ENCODE measurements around the gene CPED1. TPM values are rescaled to one million over a fixed set of nuclear protein-coding genes. Genes with fewer than 3 reads are reported as not detected.

The CPED1 gene
- total and polyA plus RNA-seq, 10 of the 15 experiments (the other 5 are each of a cell fraction or from before 2014, with no cell fraction given), result 0.01 to 0.77 (median 0.10) TPM; not detected in 1

DNA sequence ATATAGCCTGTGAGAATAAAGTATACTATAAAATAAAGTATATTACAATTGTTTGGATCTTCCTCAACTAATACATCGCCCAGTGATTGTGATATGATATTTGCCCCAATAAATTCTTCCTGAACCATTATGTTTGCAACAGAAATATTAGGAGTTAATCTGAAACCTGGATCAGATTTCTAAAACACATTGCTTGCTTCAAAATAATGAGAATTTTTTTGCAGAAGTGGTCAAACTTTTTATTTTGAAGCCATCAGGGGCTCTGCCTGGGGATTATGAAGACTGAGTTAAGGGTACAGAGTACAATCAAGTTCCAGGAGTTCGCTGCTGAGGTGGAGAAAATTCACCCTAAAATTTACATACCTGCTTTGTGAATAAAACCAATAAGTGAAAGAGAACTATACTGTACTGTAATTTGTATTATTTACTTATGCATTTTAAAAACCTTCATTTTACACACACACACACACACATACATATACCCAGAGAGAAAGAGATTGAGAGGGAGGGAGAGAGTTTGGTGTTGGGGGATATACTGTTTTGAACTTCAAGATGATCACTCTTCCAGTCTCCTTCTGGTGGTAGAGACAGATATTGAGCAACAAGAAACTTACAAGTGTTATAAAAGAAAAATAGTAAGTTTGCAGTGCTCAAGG, 91.9 kb downstream of the CPED1 start:
- ChIA-PET SMC1A (ENCODE audit: uncharacterized antibody, unreplicated experiment) (interaction anchor here (1.8 to 3.2 kb wide), 2 partner anchors 17 to 93 kb away, joined by 7 to 40 read pairs; partner anchors contain the start of gene CPED1), POLR2A (no interaction called here), CTCF (interaction anchor here (1.2 to 5.8 kb wide), 8 partner anchors 7 to 288 kb away, joined by 3 to 111 read pairs (median 8); partner anchors contain the start of gene CPED1), RAD21 (ENCODE audit: unreplicated experiment) (interaction anchor here (4.5 kb wide), 1 partner anchor 93 kb away, joined by 41 read pairs; the partner anchor contains the start of gene CPED1)
- Histone ChIP-seq H3K36me3 (ENCODE audit: control insufficient read depth in 2 of 2, insufficient read depth in 2 of 2, low read length in 1 of 2) (no peaks in the 10 kb centered on the region), H3K4me1 (ENCODE audit: control insufficient read depth, insufficient read depth, low read length) (no peaks in the 10 kb centered on the region), H3K9ac (ENCODE audit: control insufficient read depth, insufficient read depth, low read length) (no peak overlapping the region), H3K4me3 (no peak overlapping the region), H3K9me3 (replicated peaks; ENCODE audit: control insufficient read depth, insufficient read depth, low read length) (no peaks in the 10 kb centered on the region), H3K27me3 (replicated peaks in 1 of 2; ENCODE audit: control insufficient read depth in 2 of 2, insufficient read depth in 2 of 2, low read length in 1 of 2) (no peaks in the 10 kb centered on the region; a peak in 1 of 4 replicates), H2AFZ (ENCODE audit: control insufficient read depth, low read depth, low read length) (no peak overlapping the region), H3K4me2 (ENCODE audit: control insufficient read depth, insufficient read depth) (no peak overlapping the region), H4K20me1 (ENCODE audit: control insufficient read depth, insufficient read depth) (no peaks in the 10 kb centered on the region), H3K79me2 (ENCODE audit: control insufficient read depth, insufficient read depth, low read length) (no peaks in the 10 kb centered on the region), H3K27ac (ENCODE audit: control insufficient read depth, insufficient read depth) (no peak overlapping the region)
- DNase-seq (ENCODE audit: low read depth, low spot score) (no peak), FAIRE-seq (no peak), ATAC-seq (no peak)
- WGBS (ENCODE audit: insufficient coverage, insufficient replicate concordance, low lambda C conversion rate, missing lambda C conversion rate), result 71% methylated on average over 2 of the region's 2 CpGs
- intact Hi-C loops (cut with micrococcal nuclease; ENCODE audit: unreplicated experiment), result loop anchor here (5.0 kb wide), 2 partner anchors 273 to 288 kb away; no protein-coding TSS in a partner anchor
- in situ Hi-C loops (cut with MboI), result loop anchor here (5.0 kb wide), 1 partner anchor 288 kb away; no protein-coding TSS in a partner anchor
- no TSS peak for BruUV-seq (replicated peaks)
- TF ChIP-seq MYC (IDR thresholded peaks at IDR 0.05; ENCODE audit: insufficient read depth, insufficient read length, insufficient replicate concordance, low read length, severe bottlenecking), result no peak
- TF ChIP-seq, protein P1, sequence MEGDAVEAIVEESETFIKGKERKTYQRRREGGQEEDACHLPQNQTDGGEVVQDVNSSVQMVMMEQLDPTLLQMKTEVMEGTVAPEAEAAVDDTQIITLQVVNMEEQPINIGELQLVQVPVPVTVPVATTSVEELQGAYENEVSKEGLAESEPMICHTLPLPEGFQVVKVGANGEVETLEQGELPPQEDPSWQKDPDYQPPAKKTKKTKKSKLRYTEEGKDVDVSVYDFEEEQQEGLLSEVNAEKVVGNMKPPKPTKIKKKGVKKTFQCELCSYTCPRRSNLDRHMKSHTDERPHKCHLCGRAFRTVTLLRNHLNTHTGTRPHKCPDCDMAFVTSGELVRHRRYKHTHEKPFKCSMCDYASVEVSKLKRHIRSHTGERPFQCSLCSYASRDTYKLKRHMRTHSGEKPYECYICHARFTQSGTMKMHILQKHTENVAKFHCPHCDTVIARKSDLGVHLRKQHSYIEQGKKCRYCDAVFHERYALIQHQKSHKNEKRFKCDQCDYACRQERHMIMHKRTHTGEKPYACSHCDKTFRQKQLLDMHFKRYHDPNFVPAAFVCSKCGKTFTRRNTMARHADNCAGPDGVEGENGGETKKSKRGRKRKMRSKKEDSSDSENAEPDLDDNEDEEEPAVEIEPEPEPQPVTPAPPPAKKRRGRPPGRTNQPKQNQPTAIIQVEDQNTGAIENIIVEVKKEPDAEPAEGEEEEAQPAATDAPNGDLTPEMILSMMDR (IDR thresholded peaks at IDR 0.05 in 2 of 3, conservative IDR thresholded peaks at IDR 0.05 in 1 of 3; ENCODE audit: control insufficient read depth in 2 of 3, extremely low read depth in 1 of 3, insufficient read depth in 1 of 3, low read depth in 3 of 3, low read length in 3 of 3), result no peak
- TF ChIP-seq ATF7 (IDR thresholded peaks at IDR 0.05; ENCODE audit: low read depth), result no peak
- no peak for TF ChIP-seq RFX5 (IDR thresholded peaks at IDR 0.05; ENCODE audit: low read depth, low read length)
- TF ChIP-seq CBX3 (IDR thresholded peaks at IDR 0.05; ENCODE audit: borderline replicate concordance, low read depth), result no peak
- TF ChIP-seq, protein P2, sequence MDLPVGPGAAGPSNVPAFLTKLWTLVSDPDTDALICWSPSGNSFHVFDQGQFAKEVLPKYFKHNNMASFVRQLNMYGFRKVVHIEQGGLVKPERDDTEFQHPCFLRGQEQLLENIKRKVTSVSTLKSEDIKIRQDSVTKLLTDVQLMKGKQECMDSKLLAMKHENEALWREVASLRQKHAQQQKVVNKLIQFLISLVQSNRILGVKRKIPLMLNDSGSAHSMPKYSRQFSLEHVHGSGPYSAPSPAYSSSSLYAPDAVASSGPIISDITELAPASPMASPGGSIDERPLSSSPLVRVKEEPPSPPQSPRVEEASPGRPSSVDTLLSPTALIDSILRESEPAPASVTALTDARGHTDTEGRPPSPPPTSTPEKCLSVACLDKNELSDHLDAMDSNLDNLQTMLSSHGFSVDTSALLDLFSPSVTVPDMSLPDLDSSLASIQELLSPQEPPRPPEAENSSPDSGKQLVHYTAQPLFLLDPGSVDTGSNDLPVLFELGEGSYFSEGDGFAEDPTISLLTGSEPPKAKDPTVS (IDR thresholded peaks at IDR 0.05; ENCODE audit: low read depth, low read length), result no peak
- no peak for TF ChIP-seq DPF2 (IDR thresholded peaks at IDR 0.05)
- TF ChIP-seq, protein P3, sequence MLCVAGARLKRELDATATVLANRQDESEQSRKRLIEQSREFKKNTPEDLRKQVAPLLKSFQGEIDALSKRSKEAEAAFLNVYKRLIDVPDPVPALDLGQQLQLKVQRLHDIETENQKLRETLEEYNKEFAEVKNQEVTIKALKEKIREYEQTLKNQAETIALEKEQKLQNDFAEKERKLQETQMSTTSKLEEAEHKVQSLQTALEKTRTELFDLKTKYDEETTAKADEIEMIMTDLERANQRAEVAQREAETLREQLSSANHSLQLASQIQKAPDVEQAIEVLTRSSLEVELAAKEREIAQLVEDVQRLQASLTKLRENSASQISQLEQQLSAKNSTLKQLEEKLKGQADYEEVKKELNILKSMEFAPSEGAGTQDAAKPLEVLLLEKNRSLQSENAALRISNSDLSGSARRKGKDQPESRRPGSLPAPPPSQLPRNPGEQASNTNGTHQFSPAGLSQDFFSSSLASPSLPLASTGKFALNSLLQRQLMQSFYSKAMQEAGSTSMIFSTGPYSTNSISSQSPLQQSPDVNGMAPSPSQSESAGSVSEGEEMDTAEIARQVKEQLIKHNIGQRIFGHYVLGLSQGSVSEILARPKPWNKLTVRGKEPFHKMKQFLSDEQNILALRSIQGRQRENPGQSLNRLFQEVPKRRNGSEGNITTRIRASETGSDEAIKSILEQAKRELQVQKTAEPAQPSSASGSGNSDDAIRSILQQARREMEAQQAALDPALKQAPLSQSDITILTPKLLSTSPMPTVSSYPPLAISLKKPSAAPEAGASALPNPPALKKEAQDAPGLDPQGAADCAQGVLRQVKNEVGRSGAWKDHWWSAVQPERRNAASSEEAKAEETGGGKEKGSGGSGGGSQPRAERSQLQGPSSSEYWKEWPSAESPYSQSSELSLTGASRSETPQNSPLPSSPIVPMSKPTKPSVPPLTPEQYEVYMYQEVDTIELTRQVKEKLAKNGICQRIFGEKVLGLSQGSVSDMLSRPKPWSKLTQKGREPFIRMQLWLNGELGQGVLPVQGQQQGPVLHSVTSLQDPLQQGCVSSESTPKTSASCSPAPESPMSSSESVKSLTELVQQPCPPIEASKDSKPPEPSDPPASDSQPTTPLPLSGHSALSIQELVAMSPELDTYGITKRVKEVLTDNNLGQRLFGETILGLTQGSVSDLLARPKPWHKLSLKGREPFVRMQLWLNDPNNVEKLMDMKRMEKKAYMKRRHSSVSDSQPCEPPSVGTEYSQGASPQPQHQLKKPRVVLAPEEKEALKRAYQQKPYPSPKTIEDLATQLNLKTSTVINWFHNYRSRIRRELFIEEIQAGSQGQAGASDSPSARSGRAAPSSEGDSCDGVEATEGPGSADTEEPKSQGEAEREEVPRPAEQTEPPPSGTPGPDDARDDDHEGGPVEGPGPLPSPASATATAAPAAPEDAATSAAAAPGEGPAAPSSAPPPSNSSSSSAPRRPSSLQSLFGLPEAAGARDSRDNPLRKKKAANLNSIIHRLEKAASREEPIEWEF (IDR thresholded peaks at IDR 0.05; ENCODE audit: insufficient replicate concordance, low read depth, low read length), result no peak
- TF ChIP-seq, protein P4, sequence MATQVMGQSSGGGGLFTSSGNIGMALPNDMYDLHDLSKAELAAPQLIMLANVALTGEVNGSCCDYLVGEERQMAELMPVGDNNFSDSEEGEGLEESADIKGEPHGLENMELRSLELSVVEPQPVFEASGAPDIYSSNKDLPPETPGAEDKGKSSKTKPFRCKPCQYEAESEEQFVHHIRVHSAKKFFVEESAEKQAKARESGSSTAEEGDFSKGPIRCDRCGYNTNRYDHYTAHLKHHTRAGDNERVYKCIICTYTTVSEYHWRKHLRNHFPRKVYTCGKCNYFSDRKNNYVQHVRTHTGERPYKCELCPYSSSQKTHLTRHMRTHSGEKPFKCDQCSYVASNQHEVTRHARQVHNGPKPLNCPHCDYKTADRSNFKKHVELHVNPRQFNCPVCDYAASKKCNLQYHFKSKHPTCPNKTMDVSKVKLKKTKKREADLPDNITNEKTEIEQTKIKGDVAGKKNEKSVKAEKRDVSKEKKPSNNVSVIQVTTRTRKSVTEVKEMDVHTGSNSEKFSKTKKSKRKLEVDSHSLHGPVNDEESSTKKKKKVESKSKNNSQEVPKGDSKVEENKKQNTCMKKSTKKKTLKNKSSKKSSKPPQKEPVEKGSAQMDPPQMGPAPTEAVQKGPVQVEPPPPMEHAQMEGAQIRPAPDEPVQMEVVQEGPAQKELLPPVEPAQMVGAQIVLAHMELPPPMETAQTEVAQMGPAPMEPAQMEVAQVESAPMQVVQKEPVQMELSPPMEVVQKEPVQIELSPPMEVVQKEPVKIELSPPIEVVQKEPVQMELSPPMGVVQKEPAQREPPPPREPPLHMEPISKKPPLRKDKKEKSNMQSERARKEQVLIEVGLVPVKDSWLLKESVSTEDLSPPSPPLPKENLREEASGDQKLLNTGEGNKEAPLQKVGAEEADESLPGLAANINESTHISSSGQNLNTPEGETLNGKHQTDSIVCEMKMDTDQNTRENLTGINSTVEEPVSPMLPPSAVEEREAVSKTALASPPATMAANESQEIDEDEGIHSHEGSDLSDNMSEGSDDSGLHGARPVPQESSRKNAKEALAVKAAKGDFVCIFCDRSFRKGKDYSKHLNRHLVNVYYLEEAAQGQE (IDR thresholded peaks at IDR 0.05; ENCODE audit: low read depth, low read length), result no peak
